H9 (cell line): Measurements from ENCODE around the gene CTNND1. TPM values are rescaled to one million over a fixed set of nuclear protein-coding genes. Genes with fewer than 3 reads are reported as not detected.

ENCODE experiments used
- DNase-seq: peaks from one replicate; pipeline ENCODE4 v3.0.0-alpha.2; 2017
- H2AFZ ChIP-seq: one replicate; pipeline ENCODE4 v1.6.1; 2013; ENCODE audit warnings: mild to moderate bottlenecking, low read length, control low read depth, moderate library complexity
- H2AK5ac ChIP-seq: 2 replicates; pipeline ENCODE4 v1.6.1; 2013; ENCODE audit warnings: low read length, control low read depth, mixed read lengths; ENCODE audit not compliant: insufficient read length
- H2BK120ac ChIP-seq: one replicate; pipeline ENCODE4 v1.6.1; 2013; ENCODE audit warnings: low read depth, mild to moderate bottlenecking, low read length, control low read depth, inconsistent platforms; ENCODE audit not compliant: poor library complexity, severe bottlenecking
- H2BK12ac ChIP-seq: 2 replicates; pipeline ENCODE4 v1.6.1; 2013; ENCODE audit warnings: low read length, control low read depth, mixed read lengths, low read depth; ENCODE audit not compliant: insufficient read length
- H2BK15ac ChIP-seq: 2 replicates; pipeline ENCODE4 v1.6.1; 2013; ENCODE audit warnings: low read depth, low read length, control low read depth
- H2BK20ac ChIP-seq: one replicate; pipeline ENCODE4 v1.6.1; 2013; ENCODE audit warnings: low read depth, mild to moderate bottlenecking, low read length, control low read depth, inconsistent platforms; ENCODE audit not compliant: poor library complexity, severe bottlenecking
- H2BK5ac ChIP-seq: 2 replicates; pipeline ENCODE4 v1.6.1; 2013; ENCODE audit warnings: low read length, control low read depth, mixed read lengths; ENCODE audit not compliant: insufficient read length
- H3K14ac ChIP-seq: 2 replicates; pipeline ENCODE4 v1.6.1; 2013; ENCODE audit warnings: low read length, control low read depth; ENCODE audit not compliant: insufficient read depth
- H3K18ac ChIP-seq: 2 replicates; pipeline ENCODE4 v1.6.1; 2013; ENCODE audit warnings: low read depth, mild to moderate bottlenecking, mixed read lengths, low read length, control low read depth; ENCODE audit not compliant: insufficient read length
- H3K23ac ChIP-seq: 2 replicates; pipeline ENCODE4 v1.6.1; 2013; ENCODE audit warnings: low read length, control low read depth, mixed read lengths, low read depth; ENCODE audit not compliant: insufficient read length
- H3K23me2 ChIP-seq: 2 replicates; pipeline ENCODE4 v1.6.1; 2013; ENCODE audit warnings: low read depth, mild to moderate bottlenecking, mixed read lengths, low read length, control low read depth; ENCODE audit not compliant: insufficient read length, poor library complexity, severe bottlenecking
- H3K27ac ChIP-seq: 2 replicates; pipeline ENCODE4 v1.5.1; 2013; ENCODE audit warnings: low read length, control low read depth, mixed read lengths, low read depth; ENCODE audit not compliant: insufficient read length
- H3K27me3 ChIP-seq: 2 replicates; pipeline ENCODE4 v1.6.1; 2013; ENCODE audit warnings: low read length, control low read depth, inconsistent platforms; ENCODE audit not compliant: insufficient read depth
- H3K4ac ChIP-seq: 2 replicates; pipeline ENCODE4 v1.6.1; 2013; ENCODE audit warnings: low read depth, mild to moderate bottlenecking, control low read depth, inconsistent platforms, low read length, moderate library complexity
- H3K4me1 ChIP-seq: 2 replicates; pipeline ENCODE4 v1.6.1; 2013; ENCODE audit warnings: low read length, control low read depth, inconsistent platforms; ENCODE audit not compliant: insufficient read depth
- H3K4me2 ChIP-seq: 2 replicates; pipeline ENCODE4 v1.6.1; 2013; ENCODE audit warnings: low read length, control low read depth, mixed read lengths; ENCODE audit not compliant: insufficient read length, insufficient read depth
- H3K56ac ChIP-seq: 2 replicates; pipeline ENCODE4 v1.6.1; 2013; ENCODE audit warnings: low read depth, mild to moderate bottlenecking, mixed read lengths, low read length, control low read depth; ENCODE audit not compliant: insufficient read length
- H3K79me1 ChIP-seq: 2 replicates; pipeline ENCODE4 v1.6.1; 2013; ENCODE audit warnings: low read depth, mild to moderate bottlenecking, moderate library complexity, low read length, control low read depth, inconsistent platforms; ENCODE audit not compliant: insufficient read depth, poor library complexity, severe bottlenecking
- H3K79me2 ChIP-seq: 2 replicates; pipeline ENCODE4 v1.6.1; 2013; ENCODE audit warnings: low read length, control low read depth, inconsistent platforms; ENCODE audit not compliant: insufficient read depth
- H3K9ac ChIP-seq: 2 replicates; pipeline ENCODE4 v1.6.1; 2013; ENCODE audit warnings: low read length, control low read depth, mixed read lengths; ENCODE audit not compliant: insufficient read length; ENCODE audit errors: extremely low read depth
- H3K9me3 ChIP-seq: one replicate; pipeline ENCODE4 v1.6.1; 2013; ENCODE audit warnings: low read depth, low read length, inconsistent platforms; ENCODE audit not compliant: control insufficient read depth
- H3T11ph ChIP-seq: one replicate; pipeline ENCODE4 v1.6.1; 2013; ENCODE audit warnings: mild to moderate bottlenecking, low read length, control low read depth, inconsistent platforms
- H4K20me1 ChIP-seq: one replicate; pipeline ENCODE4 v1.6.1; 2013; ENCODE audit not compliant: control insufficient read depth, insufficient read length, insufficient read depth
- H4K5ac ChIP-seq: 2 replicates; pipeline ENCODE4 v1.6.1; 2013; ENCODE audit warnings: low read depth, mild to moderate bottlenecking, mixed read lengths, low read length, control low read depth; ENCODE audit not compliant: insufficient read length
- H4K8ac ChIP-seq: replicated peaks from 2 replicates; pipeline ENCODE4 v1.6.1; 2013; ENCODE audit warnings: low read length, control low read depth, mixed read lengths, low read depth; ENCODE audit not compliant: insufficient read length
- H4K91ac ChIP-seq: 2 replicates; pipeline ENCODE4 v1.6.1; 2013; ENCODE audit warnings: low read depth, mild to moderate bottlenecking, moderate library complexity, mixed read lengths, low read length, control low read depth; ENCODE audit not compliant: insufficient read length
- H3K27ac Mint-ChIP-seq, 3 experiments: 2 replicates in 2 of 3; 3 replicates in 1 of 3; pipeline ENCODE4 v1.8.0; 2020 to 2021; ENCODE audit warnings: mixed read lengths in 3 of 3, mild to moderate bottlenecking in 1 of 3, moderate library complexity in 1 of 3
- H3K27me3 Mint-ChIP-seq: 2 replicates; pipeline ENCODE4 v1.8.0; 2021; ENCODE audit warnings: low read depth, mild to moderate bottlenecking, moderate library complexity, mixed read lengths
- H3K36me3 Mint-ChIP-seq, 3 experiments: 2 replicates in 2 of 3; 3 replicates in 1 of 3; pipeline ENCODE4 v1.8.0; 2020 to 2021; ENCODE audit warnings: low read depth in 3 of 3, mixed read lengths in 3 of 3; ENCODE audit not compliant: insufficient read depth in 1 of 3
- H3K4me1 Mint-ChIP-seq, 2 experiments: 2 replicates each; pipeline ENCODE4 v1.8.0; 2020; ENCODE audit warnings: mixed read lengths in 2 of 2
- H3K4me3 Mint-ChIP-seq, 2 experiments: 2 replicates in 1 of 2; 3 replicates in 1 of 2; pipeline ENCODE4 v1.8.0; 2020 to 2021; ENCODE audit warnings: mild to moderate bottlenecking in 2 of 2, mixed read lengths in 2 of 2, moderate library complexity in 1 of 2
- H3K9me3 Mint-ChIP-seq, 2 experiments: 2 replicates in 1 of 2; 3 replicates in 1 of 2; pipeline ENCODE4 v1.8.0; 2020; ENCODE audit warnings: mild to moderate bottlenecking in 2 of 2, mixed read lengths in 2 of 2, moderate library complexity in 1 of 2
- CTCF ChIP-seq: fragments of 200-600 bp; sonication (generic); conservative IDR thresholded peaks from 3 replicates; pipeline ENCODE4 v1.8.0; 2021; ENCODE audit warnings: antibody characterized with exemption, mild to moderate bottlenecking
- WGBS: extraction: QIAGEN DNeasy Blood & Tissue Kit; methylation state at CpG from one replicate; pipeline ENCODE4 v1.1.7; 2013; ENCODE audit warnings: missing lambda C conversion rate, low lambda C conversion rate, mixed read lengths; ENCODE audit not compliant: insufficient read length; ENCODE audit errors: extremely low coverage; 5-methylcytosine and 5-hydroxymethylcytosine counted together
- total RNA-seq: library from RNA; stranded (reverse); gene quantifications from 2 replicates; pipeline ENCODE4 v1.2.1, GENCODE V29; 2021

CTNND1 gene
- total RNA-seq, 1 experiment from 2014 or later: 164 TPM

DNA sequence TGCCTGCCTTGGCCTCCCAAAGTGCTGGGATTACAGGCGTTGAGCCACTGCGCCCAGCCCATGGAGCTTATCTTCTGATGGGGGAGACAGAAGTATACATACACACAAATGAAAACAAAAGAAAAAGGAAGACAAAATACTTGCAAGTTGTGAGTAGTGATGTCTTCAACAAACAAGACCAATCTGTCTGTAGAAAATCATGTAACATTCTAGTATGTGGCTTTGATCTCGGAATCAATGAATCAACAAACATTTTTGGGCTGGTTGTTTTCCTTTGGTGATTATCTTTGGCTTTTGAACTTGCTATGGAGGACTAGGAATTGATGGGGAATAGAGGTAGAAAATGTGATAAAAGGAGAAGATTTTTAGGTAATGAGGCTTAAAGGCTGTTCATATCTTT lies 3.4 kb upstream of the CTNND1 start:
- no peak overlapping the region for H2AFZ ChIP-seq
- H3K27me3 Mint-ChIP-seq: no peaks in the 10 kb centered on the region; the same call in 1 of the 2 replicates
- H3K23me2 ChIP-seq: peaks cover 3% of the 10 kb centered on the region
- no peak overlapping the region for H3K14ac ChIP-seq
- no peaks in the 10 kb centered on the region for H4K20me1 ChIP-seq
- H3K18ac ChIP-seq: no peak overlapping the region
- H2BK15ac ChIP-seq: no peak overlapping the region
- H3K23ac ChIP-seq: no peak overlapping the region
- H3K27ac ChIP-seq: no peak overlapping the region
- H3K9ac ChIP-seq: no peak overlapping the region
- no peak for TF ChIP-seq CTCF
- peaks cover 7% of the 10 kb centered on the region; the same call in 1 of the 2 replicates for H3K79me2 ChIP-seq
- H4K5ac ChIP-seq: no peak overlapping the region
- no peaks in the 10 kb centered on the region for H3K79me1 ChIP-seq
- H2BK12ac ChIP-seq: no peak overlapping the region
- H2AK5ac ChIP-seq: no peak overlapping the region
- no CpG with 5 or more reads among the region's 3 CpGs for WGBS
- no peaks in the 10 kb centered on the region for H3K4me1 ChIP-seq
- H3K4ac ChIP-seq: no peak overlapping the region
- no peak overlapping the region for H4K91ac ChIP-seq
- no peak for DNase-seq
- H3T11ph ChIP-seq: no peak overlapping the region
- H2BK20ac ChIP-seq: no peak overlapping the region
- peaks cover 3% of the 10 kb centered on the region in 2 experiments for H3K4me1 Mint-ChIP-seq
- H2BK120ac ChIP-seq: no peak overlapping the region
- no peak overlapping the region for H4K8ac ChIP-seq
- H3K9me3 ChIP-seq: no peaks in the 10 kb centered on the region
- H3K27me3 ChIP-seq: no peaks in the 10 kb centered on the region
- H3K9me3 Mint-ChIP-seq: 0 out of 5 replicates have a peak, but pooled peaks cover 0 to 3% of the 10 kb centered on the region in 2 experiments
- no peak overlapping the region for H3K4me3 Mint-ChIP-seq
- H3K56ac ChIP-seq: no peak overlapping the region
- H3K4me2 ChIP-seq: no peak overlapping the region
- no peak overlapping the region for H2BK5ac ChIP-seq
- H3K36me3 Mint-ChIP-seq: peaks cover 0 to 4% (median 2%) of the 10 kb centered on the region in 3 experiments; a peak in 2 of 7 replicates
- H3K27ac Mint-ChIP-seq: no peak overlapping the region; a peak in 1 of 7 replicates
